Measurements from ENCODE around the gene CNTN1. TPM values are rescaled to one million over a fixed set of nuclear protein-coding genes. Genes with fewer than 3 reads are reported as not detected.
A peak's percentile ranks its signal among the peaks of the same experiment; 100 is the strongest.

The CNTN1 gene
- total RNA-seq, 1 donor from 2014 or later: 2.3 TPM

DNA sequence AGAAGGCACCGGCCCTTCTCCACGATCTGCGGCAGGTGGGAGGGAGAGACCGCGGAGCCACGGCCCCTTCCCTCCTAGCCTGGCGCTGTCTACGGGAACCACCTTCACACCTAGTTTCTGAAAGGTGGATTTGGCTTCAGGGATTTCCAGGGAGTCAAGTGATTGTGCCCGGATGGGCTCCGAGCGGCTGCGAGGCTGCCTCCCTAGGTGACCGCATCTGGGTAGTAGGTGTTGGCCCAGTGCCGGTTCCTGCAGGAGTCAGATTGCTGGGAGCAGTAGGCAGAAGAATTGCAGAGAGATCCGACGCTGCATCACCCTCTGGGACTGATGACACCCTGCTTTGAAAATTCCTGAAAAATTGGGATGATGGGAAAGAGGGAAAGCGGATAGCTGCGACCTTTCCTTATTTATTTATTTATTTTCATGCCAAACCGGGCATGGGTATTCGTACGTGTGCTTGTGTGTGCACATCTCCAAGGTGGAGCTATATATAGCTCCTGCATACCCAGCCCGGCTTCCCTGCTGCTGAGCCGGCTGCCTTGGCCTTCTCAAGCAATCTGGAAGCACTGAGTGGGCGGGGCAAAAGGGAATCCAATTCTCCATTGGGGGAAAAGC, 1.1 kb downstream of the CNTN1 start:
- H3K4me3 ChIP-seq (ENCODE audit: low read depth, low read length): peak overlapping the region; percentile 46
- DNase-seq (ENCODE audit: low read depth): no peak
- TF ChIP-seq, protein P1, sequence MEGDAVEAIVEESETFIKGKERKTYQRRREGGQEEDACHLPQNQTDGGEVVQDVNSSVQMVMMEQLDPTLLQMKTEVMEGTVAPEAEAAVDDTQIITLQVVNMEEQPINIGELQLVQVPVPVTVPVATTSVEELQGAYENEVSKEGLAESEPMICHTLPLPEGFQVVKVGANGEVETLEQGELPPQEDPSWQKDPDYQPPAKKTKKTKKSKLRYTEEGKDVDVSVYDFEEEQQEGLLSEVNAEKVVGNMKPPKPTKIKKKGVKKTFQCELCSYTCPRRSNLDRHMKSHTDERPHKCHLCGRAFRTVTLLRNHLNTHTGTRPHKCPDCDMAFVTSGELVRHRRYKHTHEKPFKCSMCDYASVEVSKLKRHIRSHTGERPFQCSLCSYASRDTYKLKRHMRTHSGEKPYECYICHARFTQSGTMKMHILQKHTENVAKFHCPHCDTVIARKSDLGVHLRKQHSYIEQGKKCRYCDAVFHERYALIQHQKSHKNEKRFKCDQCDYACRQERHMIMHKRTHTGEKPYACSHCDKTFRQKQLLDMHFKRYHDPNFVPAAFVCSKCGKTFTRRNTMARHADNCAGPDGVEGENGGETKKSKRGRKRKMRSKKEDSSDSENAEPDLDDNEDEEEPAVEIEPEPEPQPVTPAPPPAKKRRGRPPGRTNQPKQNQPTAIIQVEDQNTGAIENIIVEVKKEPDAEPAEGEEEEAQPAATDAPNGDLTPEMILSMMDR (conservative IDR thresholded peaks at IDR 0.05; ENCODE audit: low read depth, low read length): no peak

DNA sequence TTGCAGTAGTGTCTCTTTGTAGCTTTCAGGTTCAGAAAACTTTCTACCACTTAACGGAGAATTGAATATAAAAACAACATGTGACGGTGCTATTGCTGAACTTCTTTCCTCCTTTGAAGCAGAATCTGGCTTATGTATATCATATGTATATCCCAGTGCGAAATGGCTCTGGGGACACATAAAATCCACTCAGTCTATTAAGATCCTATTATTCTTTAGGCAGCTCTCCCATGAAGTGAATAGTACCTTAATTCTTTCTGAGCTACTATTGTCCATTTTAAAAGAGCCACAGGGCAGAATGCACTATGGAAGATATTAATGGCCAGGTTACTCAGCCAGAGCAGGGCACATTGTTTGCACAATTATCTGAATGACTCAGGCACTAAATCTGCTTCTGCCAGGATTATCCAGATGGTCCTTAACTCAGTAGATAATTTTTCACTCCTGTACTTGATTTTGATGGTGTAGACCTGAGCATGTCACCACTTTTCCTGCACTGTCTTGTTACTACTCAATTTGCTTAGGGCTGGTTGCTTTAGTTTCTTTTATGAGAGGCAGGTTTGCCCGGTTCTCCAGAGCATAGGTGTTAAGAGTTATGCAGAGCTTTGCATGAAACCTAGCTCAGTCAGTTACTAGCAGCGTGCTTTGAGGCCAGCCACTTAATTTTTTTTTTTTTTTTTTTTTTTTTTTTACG, 5.5 kb downstream of the CNTN1 start:
- no peak overlapping the region for H3K4me3 ChIP-seq (ENCODE audit: low read depth, low read length)
- no peak for DNase-seq (ENCODE audit: low read depth)
- TF ChIP-seq, protein P1 (conservative IDR thresholded peaks at IDR 0.05; ENCODE audit: low read depth, low read length): no peak

DNA sequence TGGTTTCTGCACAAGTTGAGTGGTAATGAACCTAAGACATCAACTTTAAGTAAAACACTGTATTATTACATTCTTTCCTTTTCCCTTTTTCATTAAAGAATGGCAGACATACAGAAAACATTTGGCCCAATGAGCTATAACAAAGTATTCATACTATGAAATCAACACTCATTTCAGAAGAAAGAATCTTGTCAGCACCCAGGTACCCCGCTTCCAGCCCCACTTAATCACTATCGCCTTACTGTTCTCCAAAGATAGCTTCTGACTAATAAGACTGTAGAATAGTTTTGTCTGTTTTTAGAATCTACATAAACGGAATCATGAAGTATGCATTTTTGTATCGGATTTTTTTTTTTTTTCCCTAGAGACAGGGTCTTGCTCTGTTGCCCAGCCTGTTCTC, 9.5 kb downstream of the CNTN1 start:
- no peak for DNase-seq (ENCODE audit: low read depth)
- no peak overlapping the region for H3K4me3 ChIP-seq (ENCODE audit: low read depth, low read length)
- TF ChIP-seq, protein P1 (conservative IDR thresholded peaks at IDR 0.05; ENCODE audit: low read depth, low read length): no peak

DNA sequence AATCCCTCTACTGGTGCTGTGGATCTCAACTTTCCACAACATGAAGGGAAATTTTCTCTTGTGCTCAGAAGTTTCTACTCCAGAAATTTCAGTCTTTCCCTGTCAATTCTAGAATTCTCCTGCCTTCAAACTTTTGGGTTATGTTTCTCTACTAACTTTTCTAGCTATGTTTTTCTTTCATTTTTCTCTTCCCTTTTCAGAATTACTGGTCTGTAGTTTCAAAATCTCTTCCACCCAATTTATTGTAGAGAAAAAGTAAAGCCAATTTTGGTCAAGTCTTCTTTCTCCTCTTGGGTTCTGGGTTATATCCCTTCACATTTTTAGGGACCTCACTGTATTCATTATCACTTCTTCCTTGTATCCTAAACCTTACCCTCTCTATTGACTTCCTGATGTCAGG, 18.9 kb downstream of the CNTN1 start:
- H3K4me3 ChIP-seq (ENCODE audit: low read depth, low read length): no peak overlapping the region
- TF ChIP-seq, protein P1 (conservative IDR thresholded peaks at IDR 0.05; ENCODE audit: low read depth, low read length): no peak
- DNase-seq (ENCODE audit: low read depth): no peak

DNA sequence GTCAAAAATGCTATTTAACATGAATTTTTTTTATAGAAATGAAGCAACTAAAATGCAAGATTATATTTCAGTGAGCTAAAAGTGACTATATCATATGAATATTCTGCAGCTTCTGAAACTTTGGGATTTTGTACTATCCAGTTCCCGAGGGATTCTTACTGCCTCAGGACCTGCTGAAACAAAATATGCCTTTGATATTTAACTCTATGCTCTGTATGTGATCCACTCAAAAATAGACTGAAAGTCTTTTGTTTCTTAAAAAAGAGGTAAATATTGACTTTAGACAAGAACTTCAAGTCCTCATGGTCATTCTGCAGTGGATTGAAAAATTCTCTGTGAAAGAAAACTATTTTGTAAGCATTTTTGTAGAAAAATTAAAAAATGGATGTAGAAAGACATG, 22.4 kb downstream of the CNTN1 start:
- no peak for DNase-seq (ENCODE audit: low read depth)
- no peak overlapping the region for H3K4me3 ChIP-seq (ENCODE audit: low read depth, low read length)
- TF ChIP-seq, protein P1 (conservative IDR thresholded peaks at IDR 0.05; ENCODE audit: low read depth, low read length): no peak

DNA sequence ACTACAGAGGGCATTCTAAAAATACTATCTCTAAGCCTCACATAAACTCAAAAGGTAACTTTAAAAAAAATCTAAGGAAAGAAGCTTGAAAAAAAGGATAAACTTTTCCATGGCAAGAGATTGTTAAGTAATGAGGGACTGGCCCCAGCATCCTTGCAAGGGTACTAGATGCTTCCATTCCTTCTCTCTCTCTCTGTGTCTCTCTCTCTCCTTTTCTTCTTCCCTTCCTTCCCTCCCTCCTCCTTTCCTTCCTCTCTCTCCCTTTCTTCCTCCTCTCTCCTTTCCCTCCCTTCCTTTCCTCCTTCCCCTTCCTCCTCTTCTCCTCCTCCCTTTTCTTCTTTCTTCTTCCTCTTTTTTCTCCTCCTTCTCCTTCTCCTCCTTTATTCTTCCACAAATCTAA, 23.8 kb downstream of the CNTN1 start:
- no peak overlapping the region for H3K4me3 ChIP-seq (ENCODE audit: low read depth, low read length)
- no peak for DNase-seq (ENCODE audit: low read depth)
- TF ChIP-seq, protein P1 (conservative IDR thresholded peaks at IDR 0.05; ENCODE audit: low read depth, low read length): no peak

DNA sequence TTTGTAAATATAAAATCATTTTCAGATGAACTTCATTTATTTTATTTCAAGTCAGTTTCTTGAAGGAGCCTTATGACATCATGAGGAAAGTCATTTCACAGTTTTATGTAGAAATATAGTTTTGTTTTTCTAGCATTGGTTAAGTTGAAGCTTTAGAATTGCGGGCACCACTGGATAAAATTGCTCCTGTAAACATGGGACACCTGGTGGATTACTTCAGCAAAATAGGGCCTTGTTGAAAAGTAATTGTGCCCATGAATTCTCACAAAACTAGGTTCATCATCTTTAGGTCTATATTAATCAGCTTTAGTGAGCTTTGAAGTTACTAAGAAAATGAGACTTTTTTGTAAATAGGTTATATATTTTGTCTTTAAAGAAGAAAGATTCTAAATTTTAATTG, 25.3 kb downstream of the CNTN1 start:
- DNase-seq (ENCODE audit: low read depth): no peak
- TF ChIP-seq, protein P1 (conservative IDR thresholded peaks at IDR 0.05; ENCODE audit: low read depth, low read length): no peak
- no peak overlapping the region for H3K4me3 ChIP-seq (ENCODE audit: low read depth, low read length)
